ENCODE measurements around the gene ZDHHC11B.
A peak's percentile ranks its signal among the peaks of the same experiment; 100 is the strongest.

Gene ZDHHC11B

DNA sequence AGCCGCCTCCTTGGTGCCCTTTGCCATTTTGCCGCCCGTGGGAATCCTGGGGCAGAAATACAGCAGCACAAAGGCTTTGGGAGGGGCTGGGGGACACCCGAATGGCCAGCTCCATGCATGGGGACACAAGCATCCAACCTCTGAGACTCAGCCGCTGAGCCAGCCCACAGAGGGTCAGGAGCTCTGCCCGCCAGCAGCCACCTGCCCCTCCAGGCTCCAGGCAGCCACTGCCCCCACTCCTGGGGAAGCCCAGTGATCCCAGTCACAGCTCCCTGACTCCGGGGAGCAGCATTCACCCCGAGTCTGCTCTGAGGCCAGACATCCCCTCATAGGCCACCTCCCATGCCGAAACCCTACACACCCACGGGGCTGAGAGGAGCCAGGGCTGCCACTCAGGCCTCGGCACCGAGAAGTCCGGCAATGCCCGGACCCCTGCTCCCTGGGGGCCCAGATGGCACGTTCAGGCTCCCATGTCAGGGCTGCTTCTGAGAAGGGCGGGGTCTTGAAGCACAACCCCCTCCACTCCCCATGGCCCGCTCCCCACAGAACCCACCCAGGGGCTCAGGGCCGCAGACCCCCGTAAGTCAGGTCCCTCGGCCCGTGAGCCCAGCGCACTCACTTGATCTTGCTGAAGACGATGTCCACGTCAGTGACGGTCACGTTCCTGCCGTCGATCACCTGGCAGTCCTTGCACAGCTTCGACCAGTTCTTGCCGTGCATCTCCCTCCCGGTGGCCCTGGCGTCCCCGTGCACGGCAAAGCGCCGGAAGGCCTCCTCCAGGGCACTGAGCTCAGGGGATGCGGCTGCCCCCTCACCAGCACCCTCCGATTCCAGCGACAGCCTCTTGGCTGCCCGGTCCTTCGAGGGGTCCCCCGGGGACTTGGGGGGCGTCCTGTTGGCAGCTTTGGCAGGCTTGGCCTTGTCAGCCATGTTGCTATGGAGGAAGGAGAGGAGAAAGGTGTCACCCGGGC lies 107.1 kb downstream of the ZDHHC11B start:
- H3K27ac ChIP-seq, result no peak overlapping the region
- TF ChIP-seq, protein P1, sequence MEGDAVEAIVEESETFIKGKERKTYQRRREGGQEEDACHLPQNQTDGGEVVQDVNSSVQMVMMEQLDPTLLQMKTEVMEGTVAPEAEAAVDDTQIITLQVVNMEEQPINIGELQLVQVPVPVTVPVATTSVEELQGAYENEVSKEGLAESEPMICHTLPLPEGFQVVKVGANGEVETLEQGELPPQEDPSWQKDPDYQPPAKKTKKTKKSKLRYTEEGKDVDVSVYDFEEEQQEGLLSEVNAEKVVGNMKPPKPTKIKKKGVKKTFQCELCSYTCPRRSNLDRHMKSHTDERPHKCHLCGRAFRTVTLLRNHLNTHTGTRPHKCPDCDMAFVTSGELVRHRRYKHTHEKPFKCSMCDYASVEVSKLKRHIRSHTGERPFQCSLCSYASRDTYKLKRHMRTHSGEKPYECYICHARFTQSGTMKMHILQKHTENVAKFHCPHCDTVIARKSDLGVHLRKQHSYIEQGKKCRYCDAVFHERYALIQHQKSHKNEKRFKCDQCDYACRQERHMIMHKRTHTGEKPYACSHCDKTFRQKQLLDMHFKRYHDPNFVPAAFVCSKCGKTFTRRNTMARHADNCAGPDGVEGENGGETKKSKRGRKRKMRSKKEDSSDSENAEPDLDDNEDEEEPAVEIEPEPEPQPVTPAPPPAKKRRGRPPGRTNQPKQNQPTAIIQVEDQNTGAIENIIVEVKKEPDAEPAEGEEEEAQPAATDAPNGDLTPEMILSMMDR (conservative IDR thresholded peaks at IDR 0.05; ENCODE audit: low read depth), result no peak
- POLR2A ChIA-PET (ENCODE audit: low non-redundant PET), result no interaction called here
- CTCF ChIA-PET, result interaction anchor here (0.7 kb wide), 1 partner anchor 225 kb away, joined by 4 read pairs; no protein-coding TSS in a partner anchor
- DNase-seq (ENCODE audit: low spot score), result no peak

DNA sequence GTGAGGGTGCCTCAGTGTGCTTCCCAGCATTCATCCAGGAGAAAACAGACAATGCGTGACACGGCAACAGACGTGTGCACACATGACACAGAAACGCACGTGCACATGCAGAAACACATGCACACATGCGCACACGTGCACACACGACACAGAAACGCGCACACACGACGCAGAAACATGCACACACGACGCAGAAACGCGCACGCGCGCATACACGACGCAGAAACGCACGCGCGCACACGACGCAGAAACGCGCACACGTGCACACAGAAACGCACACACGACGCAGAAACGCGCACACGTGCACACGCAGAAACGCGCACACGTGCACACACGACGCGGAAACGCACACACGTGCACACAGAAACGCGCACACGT lies 107.8 kb downstream of the ZDHHC11B start:
- TF ChIP-seq, protein P1 (conservative IDR thresholded peaks at IDR 0.05; ENCODE audit: low read depth), result no peak
- no peak for DNase-seq (ENCODE audit: low spot score)
- ChIA-PET POLR2A (ENCODE audit: low non-redundant PET) (no interaction called here), CTCF (no interaction called here)
- no peak overlapping the region for H3K27ac ChIP-seq

- TF ChIP-seq, protein P1 (conservative IDR thresholded peaks at IDR 0.05; ENCODE audit: low read depth), result no peak
- DNase-seq (ENCODE audit: low spot score), result no peak
- ChIA-PET CTCF (no interaction called here), POLR2A (ENCODE audit: low non-redundant PET) (no interaction called here)
- no peak overlapping the region for H3K27ac ChIP-seq
Observed at GRCh38 chr5:675871-676698, 108.4 kb downstream of the ZDHHC11B start.

DNA sequence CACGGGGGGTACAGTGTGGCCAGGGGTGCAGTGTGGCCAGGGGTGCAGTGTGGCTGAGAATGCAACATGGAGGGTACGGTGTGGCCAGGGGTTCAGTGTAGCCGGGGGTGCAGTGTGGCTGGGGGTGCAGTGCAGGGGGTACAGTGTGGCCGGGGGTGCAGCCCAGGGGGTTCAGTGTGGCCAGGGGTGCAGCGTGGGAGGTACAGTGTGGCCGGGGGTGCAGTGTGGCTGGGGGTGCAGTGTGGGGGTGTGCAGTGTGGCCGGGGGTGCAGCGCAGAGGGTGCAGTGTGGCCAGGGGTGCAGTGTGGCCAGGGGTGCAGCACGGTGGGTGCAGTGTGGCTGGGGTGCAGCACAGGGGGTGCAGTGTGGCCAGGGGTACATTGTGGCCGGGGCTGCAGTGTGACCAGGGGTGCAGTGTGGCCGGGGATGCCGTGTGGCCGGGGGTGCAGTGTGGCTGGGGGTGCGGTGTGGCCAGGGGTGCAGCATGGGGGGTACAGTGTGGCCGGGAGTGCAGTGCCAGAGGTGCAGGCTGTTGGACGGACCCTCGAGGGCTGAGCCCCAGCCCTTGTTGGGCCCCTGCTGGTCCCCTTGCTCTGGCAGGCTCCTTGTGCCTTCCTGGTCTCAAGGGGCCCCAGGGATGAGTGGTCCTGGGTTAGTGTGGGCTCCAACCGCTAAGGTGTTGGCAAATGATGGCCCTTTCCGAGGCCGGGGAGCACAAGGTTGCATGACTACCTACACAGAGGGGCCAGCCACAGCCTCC lies 109.2 kb downstream of the ZDHHC11B start:
- CTCF ChIA-PET, result no interaction called here

DNA sequence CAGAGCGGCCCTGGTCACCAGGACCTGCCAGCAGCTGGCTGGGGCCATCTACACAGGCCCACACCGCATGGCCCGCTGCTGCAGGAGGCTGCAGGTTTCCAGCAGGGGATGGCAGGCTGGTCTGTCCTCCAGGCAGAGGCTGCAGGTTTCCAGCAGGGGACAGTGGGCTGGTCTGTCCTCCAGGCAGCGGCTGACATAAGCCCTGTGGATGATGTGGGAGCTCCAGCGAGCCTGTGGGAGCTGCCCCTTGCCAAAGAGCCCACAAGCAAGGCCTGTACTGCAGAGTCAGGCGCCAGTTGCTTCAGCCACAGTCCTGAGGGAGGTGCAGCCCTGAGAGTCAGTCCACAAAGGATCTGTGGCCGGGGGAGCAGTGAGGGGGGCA lies 109.9 kb downstream of the ZDHHC11B start:
- ChIA-PET CTCF (no interaction called here), POLR2A (ENCODE audit: low non-redundant PET) (no interaction called here)
- DNase-seq (ENCODE audit: low spot score), result no peak
- TF ChIP-seq, protein P1 (conservative IDR thresholded peaks at IDR 0.05; ENCODE audit: low read depth), result no peak
- H3K27ac ChIP-seq, result peak overlapping the region; percentile 93

More for the DNA sequence above, 109.2 kb downstream of the ZDHHC11B start:
- DNase-seq (ENCODE audit: low spot score), result no peak
- TF ChIP-seq, protein P1 (conservative IDR thresholded peaks at IDR 0.05; ENCODE audit: low read depth), result no peak
- no peak overlapping the region for H3K27ac ChIP-seq
- POLR2A ChIA-PET (ENCODE audit: low non-redundant PET), result no interaction called here

All from RWPE1 (cell line).